AG09319 (cell line): ENCODE measurements around the gene ZFP28.

Experiments
- DNase-seq: peaks from one replicate; pipeline ENCODE4 v3.0.0-alpha.2; 2010; ENCODE audit warnings: low read depth; ENCODE audit errors: extremely low read depth
- CTCF ChIP-seq: IDR thresholded peaks from 2 replicates; pipeline ENCODE4 v1.5.1; 2011; ENCODE audit warnings: low read depth, mild to moderate bottlenecking, inconsistent platforms, low read length, moderate library complexity

Gene ZFP28

DNA sequence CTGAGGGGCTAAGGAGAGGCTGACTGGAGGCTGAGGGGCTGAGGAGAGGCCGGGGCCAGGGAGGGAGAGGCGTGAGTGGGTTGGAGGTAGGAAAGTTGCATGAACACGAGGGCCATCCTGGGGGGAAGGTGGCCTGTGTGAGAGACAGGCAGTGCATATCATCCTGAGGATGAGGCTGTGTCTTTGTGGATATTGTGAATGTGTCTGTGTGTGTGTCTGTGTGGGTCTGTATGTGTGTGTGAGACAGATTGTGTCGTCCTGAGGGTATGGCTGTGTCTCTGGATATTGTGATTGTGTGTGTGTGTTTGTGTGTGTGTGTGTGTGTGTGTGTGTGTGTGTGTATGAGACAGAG, 56.8 kb downstream of the ZFP28 start:
- no peak for TF ChIP-seq CTCF
- no peak for DNase-seq

- no peak for TF ChIP-seq CTCF
- DNase-seq, result no peak
Measured at GRCh38 chr19:56596676-56597075, 57.9 kb downstream of the ZFP28 start.

- DNase-seq, result no peak
- no peak for TF ChIP-seq CTCF
Measured at GRCh38 chr19:56597696-56598095, 58.9 kb downstream of the ZFP28 start.

GRCh38 chr19:56601375-56601774, 62.6 kb downstream of the ZFP28 start:
- TF ChIP-seq CTCF, result no peak
- DNase-seq, result no peak

DNA sequence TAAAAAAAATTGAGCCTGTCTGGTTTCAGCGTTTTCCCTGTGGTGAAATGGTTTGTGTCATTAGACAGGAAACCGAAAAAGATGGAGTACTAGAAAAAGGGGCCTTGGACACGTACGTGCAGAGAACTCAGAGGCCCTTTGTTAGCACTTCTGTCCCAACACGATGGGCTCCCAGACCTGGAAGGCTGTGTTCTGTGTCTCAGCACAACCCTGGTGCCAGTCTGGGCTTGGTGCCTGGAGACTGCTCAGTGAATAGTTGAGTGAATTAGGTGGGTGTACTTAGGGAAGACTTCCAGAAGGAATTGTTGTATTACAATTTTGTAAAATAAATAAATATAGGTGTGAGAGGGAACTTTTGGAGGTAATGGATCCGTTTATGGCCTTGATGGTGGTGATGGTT, 65.1 kb downstream of the ZFP28 start:
- TF ChIP-seq CTCF, result no peak
- no peak for DNase-seq
